Measurements from ENCODE around the gene ZNF407.

ZNF407 gene

GRCh38 chr18:75108579-75109318 is 511.1 kb downstream of the ZNF407 start:
- no peak overlapping the region for H3K27ac Mint-ChIP-seq (ENCODE audit: low read depth)
- H3K36me3 Mint-ChIP-seq (ENCODE audit: insufficient read depth) = peaks cover 1% of the 10 kb centered on the region
- no peaks in the 10 kb centered on the region for H3K9me3 Mint-ChIP-seq
- no peaks in the 10 kb centered on the region for H3K4me1 Mint-ChIP-seq
- DNase-seq (ENCODE audit: low spot score in 2 of 2) (no peak), ATAC-seq (replicated peaks; ENCODE audit: extremely low read depth, poor library complexity, severe bottlenecking) (no peak)
- peaks cover 20% of the 10 kb centered on the region for H3K27me3 Mint-ChIP-seq
- no peak overlapping the region for H3K4me3 Mint-ChIP-seq

DNA sequence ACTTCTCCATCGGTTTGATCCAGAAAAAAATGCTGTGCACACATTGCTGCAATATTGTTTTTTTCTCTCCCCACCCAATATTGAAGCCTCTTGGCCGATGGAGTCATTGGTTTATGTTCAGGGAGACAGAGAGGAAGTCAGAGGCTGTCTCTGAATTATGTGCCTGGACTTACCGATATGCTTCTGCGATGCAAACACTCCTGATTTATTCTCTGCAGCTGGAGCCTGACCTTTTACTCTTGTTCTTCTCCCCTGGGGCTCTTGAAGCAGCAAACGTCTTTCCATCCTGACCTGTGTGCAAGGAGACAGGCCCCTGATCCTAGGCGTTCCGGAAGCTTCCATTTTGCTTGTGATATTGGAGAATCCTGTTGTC is 511.6 kb downstream of the ZNF407 start:
- H3K4me1 Mint-ChIP-seq = no peaks in the 10 kb centered on the region
- no peak overlapping the region for H3K27ac Mint-ChIP-seq (ENCODE audit: low read depth)
- peaks cover 20% of the 10 kb centered on the region for H3K27me3 Mint-ChIP-seq
- ATAC-seq (replicated peaks; ENCODE audit: extremely low read depth, poor library complexity, severe bottlenecking) (no peak), DNase-seq (ENCODE audit: low spot score in 2 of 2) (no peak)
- no peak overlapping the region for H3K4me3 Mint-ChIP-seq
- peaks cover 1% of the 10 kb centered on the region for H3K36me3 Mint-ChIP-seq (ENCODE audit: insufficient read depth)
- no peaks in the 10 kb centered on the region for H3K9me3 Mint-ChIP-seq

DNA sequence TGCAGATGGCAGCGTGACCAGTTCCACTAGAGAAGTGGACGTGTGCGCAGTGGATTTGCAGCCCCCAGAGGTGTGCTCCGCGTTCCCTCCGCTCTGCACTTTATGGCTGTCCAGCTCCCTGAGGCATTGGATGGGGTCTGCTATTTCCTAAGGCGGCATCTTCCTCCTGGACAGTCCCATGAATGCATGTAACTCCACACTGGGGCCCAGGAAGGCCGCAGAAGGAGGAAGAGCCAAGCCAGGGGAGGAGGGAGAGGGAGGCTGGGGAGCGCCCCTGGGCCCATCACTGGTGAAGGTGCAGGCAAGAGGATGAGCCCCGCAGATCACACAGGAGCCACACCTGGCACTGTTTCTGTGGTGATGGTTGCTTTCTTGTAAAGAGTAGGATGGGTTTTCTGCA is 512.1 kb downstream of the ZNF407 start:
- Mint-ChIP-seq H3K27me3 (peaks cover 20% of the 10 kb centered on the region), H3K27ac (ENCODE audit: low read depth) (no peak overlapping the region), H3K9me3 (no peaks in the 10 kb centered on the region), H3K36me3 (ENCODE audit: insufficient read depth) (peaks cover 1% of the 10 kb centered on the region), H3K4me1 (no peaks in the 10 kb centered on the region), H3K4me3 (no peak overlapping the region)
- DNase-seq (ENCODE audit: low spot score in 2 of 2) = no peak
- ATAC-seq (replicated peaks; ENCODE audit: extremely low read depth, poor library complexity, severe bottlenecking) = no peak

- Mint-ChIP-seq H3K27ac (ENCODE audit: low read depth) (no peak overlapping the region), H3K36me3 (ENCODE audit: insufficient read depth) (peaks cover 1% of the 10 kb centered on the region), H3K4me3 (no peak overlapping the region), H3K4me1 (no peaks in the 10 kb centered on the region), H3K27me3 (peaks cover 20% of the 10 kb centered on the region), H3K9me3 (no peaks in the 10 kb centered on the region)
- ATAC-seq (replicated peaks; ENCODE audit: extremely low read depth, poor library complexity, severe bottlenecking) = no peak
- DNase-seq (ENCODE audit: low spot score in 2 of 2) = no peak
Measured at GRCh38 chr18:75110311-75110710, 512.6 kb downstream of the ZNF407 start.

GRCh38 chr18:75110846-75111415 is 513.3 kb downstream of the ZNF407 start:
- Mint-ChIP-seq H3K27ac (ENCODE audit: low read depth) (no peak overlapping the region), H3K36me3 (ENCODE audit: insufficient read depth) (peaks cover 1% of the 10 kb centered on the region), H3K4me3 (no peak overlapping the region), H3K27me3 (peaks cover 20% of the 10 kb centered on the region), H3K4me1 (no peaks in the 10 kb centered on the region), H3K9me3 (no peaks in the 10 kb centered on the region)
- no peak for DNase-seq (ENCODE audit: low spot score in 2 of 2)
- ATAC-seq (replicated peaks; ENCODE audit: extremely low read depth, poor library complexity, severe bottlenecking) = no peak

- H3K36me3 Mint-ChIP-seq (ENCODE audit: insufficient read depth) = peaks cover 1% of the 10 kb centered on the region
- no peak overlapping the region for H3K27ac Mint-ChIP-seq (ENCODE audit: low read depth)
Measured at GRCh38 chr18:75111760-75112159, 514.1 kb downstream of the ZNF407 start.

DNA sequence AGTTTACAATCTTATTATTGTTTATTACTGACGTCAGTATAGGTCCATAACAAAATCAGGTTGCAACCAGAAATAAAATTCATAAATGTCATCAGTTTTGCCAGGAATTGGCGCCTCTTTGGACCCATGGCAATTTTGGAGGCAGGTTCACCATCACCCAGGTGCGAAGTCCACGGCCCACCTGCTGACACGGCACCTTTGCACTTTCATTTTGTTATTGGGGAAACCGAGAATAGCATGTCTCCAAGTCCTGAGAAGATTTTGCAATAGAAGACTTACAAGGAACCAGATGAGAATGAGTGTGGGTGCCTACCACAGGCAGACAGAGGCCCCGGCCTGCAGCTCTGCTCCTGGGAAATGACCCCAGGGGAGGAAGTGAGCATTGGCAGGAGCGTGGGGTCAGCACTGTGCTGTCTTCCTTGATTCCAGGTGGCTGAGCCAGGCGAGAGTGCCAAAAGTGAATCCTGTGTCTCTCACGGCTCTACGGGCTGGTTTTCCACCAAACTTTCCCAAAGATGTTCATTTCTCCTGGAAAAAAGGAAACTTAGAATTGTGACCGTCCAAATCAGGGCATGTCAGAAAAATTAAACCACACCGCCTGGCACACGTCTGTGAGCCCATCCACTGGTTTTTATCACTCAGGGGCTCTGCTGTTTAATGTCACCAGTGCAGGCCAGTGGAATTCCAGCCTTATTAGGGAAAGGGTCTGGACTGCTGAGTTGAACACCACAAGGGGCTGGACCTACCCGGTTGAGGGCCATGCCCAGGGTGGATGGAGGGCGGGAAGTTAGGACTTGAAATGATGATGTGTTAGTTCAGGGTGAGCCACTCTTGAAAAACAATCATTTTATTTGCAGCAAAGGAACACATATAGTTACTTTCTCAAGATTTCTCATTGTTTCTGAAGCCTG is 514.8 kb downstream of the ZNF407 start:
- no peak for ATAC-seq (replicated peaks; ENCODE audit: extremely low read depth, poor library complexity, severe bottlenecking)
- Mint-ChIP-seq H3K27me3 (peaks cover 17% of the 10 kb centered on the region), H3K4me3 (no peak overlapping the region), H3K36me3 (ENCODE audit: insufficient read depth) (peaks cover 1% of the 10 kb centered on the region), H3K27ac (ENCODE audit: low read depth) (no peak overlapping the region), H3K4me1 (no peaks in the 10 kb centered on the region), H3K9me3 (no peaks in the 10 kb centered on the region)
- no peak for DNase-seq (ENCODE audit: low spot score in 2 of 2)

More at GRCh38 chr18:75111760-75112159, 514.1 kb downstream of the ZNF407 start:
- Mint-ChIP-seq H3K4me1 (no peaks in the 10 kb centered on the region), H3K9me3 (no peaks in the 10 kb centered on the region), H3K27me3 (peaks cover 20% of the 10 kb centered on the region), H3K4me3 (no peak overlapping the region)
- no peak for DNase-seq (ENCODE audit: low spot score in 2 of 2)
- no peak for ATAC-seq (replicated peaks; ENCODE audit: extremely low read depth, poor library complexity, severe bottlenecking)

DNA sequence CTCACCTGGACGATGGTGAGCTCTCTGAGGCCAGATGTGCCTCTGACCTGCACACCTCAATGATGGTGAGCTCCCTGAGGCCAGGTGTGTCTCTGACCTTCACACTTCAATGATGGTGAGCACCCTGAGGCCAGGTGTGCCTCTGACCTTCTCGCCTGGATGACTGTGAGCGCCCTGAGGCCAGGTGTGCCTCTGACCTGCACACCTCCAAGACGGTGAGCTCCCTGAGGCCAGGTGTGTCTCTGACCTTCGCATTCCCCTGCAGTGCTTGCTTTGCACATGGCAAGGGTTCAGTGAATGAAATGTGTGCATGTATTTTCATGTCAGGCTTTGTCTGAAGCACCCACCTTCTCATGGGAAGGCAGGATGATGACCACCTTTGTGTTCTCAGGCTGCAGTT is 515.8 kb downstream of the ZNF407 start:
- no peak overlapping the region for H3K4me3 Mint-ChIP-seq
- H3K36me3 Mint-ChIP-seq (ENCODE audit: insufficient read depth) = peaks cover 1% of the 10 kb centered on the region
- H3K27me3 Mint-ChIP-seq = peaks cover 7% of the 10 kb centered on the region
- H3K9me3 Mint-ChIP-seq = no peaks in the 10 kb centered on the region
- no peak for ATAC-seq (replicated peaks; ENCODE audit: extremely low read depth, poor library complexity, severe bottlenecking)
- no peak overlapping the region for H3K27ac Mint-ChIP-seq (ENCODE audit: low read depth)
- no peaks in the 10 kb centered on the region for H3K4me1 Mint-ChIP-seq
- DNase-seq (ENCODE audit: low spot score in 2 of 2) = no peak

GRCh38 chr18:75114231-75114764 is 516.6 kb downstream of the ZNF407 start:
- no peak overlapping the region for H3K4me3 Mint-ChIP-seq
- no peaks in the 10 kb centered on the region for H3K4me1 Mint-ChIP-seq
- H3K9me3 Mint-ChIP-seq = no peaks in the 10 kb centered on the region
- H3K36me3 Mint-ChIP-seq (ENCODE audit: insufficient read depth) = peaks cover 1% of the 10 kb centered on the region
- no peak overlapping the region for H3K27ac Mint-ChIP-seq (ENCODE audit: low read depth)
- ATAC-seq (replicated peaks; ENCODE audit: extremely low read depth, poor library complexity, severe bottlenecking) (no peak), DNase-seq (ENCODE audit: low spot score in 2 of 2) (no peak)
- H3K27me3 Mint-ChIP-seq = peaks cover 6% of the 10 kb centered on the region

Measured in central memory CD8-positive, alpha-beta T cell (primary cell).